ENCODE measurements around the gene STARD5. TPM values are rescaled to one million over a fixed set of nuclear protein-coding genes. Genes with fewer than 3 reads are reported as not detected.
A peak's percentile ranks its signal among the peaks of the same experiment; 100 is the strongest.

Gene STARD5
- total RNA-seq, 4 donors from 2014 or later: 37.8 to 39.6 (median 38.7) TPM

DNA sequence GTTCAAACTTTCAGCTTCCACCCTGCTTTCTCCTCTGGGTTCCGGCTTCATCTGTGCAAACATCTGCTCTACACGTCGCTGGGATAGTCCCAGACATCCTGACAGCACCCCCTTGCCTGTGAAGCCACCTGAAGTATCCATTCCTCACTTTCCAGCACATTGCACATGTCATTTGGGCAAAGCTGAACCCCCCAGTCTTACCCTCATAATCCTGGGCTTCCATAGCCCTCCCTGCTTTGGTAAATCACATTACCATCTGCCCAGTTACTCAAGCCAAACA lies 42.5 kb downstream of the STARD5 start:
- no peaks in the 10 kb centered on the region for H3K27me3 ChIP-seq
- peak in 1 of 3 donors; percentile 6 for DNase-seq
- TF ChIP-seq POLR2A (IDR thresholded peaks at IDR 0.05): no peak
- no peak for TF ChIP-seq CTCF (IDR thresholded peaks at IDR 0.05)
- H3K36me3 ChIP-seq: no peaks in the 10 kb centered on the region
- no peak overlapping the region for H3K4me3 ChIP-seq
- no peaks in the 10 kb centered on the region for H3K9me3 ChIP-seq
- H3K4me1 ChIP-seq: peaks cover 0 to 27% (median 0%) of the 10 kb centered on the region in 4 donors
- no peak overlapping the region for H3K27ac ChIP-seq

- Histone ChIP-seq H3K27me3 (no peaks in the 10 kb centered on the region), H3K36me3 (no peaks in the 10 kb centered on the region), H3K4me1 (peaks cover 0 to 22% (median 0%) of the 10 kb centered on the region in 4 donors), H3K4me3 (no peak overlapping the region), H3K27ac (no peak overlapping the region), H3K9me3 (no peaks in the 10 kb centered on the region)
- peak in 2 of 3 donors; percentile 15 to 30 for DNase-seq
- TF ChIP-seq CTCF (IDR thresholded peaks at IDR 0.05): no peak
- TF ChIP-seq POLR2A (IDR thresholded peaks at IDR 0.05): no peak
These were observed 43.1 kb downstream of the STARD5 start for GRCh38 chr15:81280696-81281455.

GRCh38 chr15:81279621-81280485 lies 44.1 kb downstream of the STARD5 start:
- Histone ChIP-seq H3K4me3 (no peak overlapping the region), H3K9me3 (no peaks in the 10 kb centered on the region), H3K36me3 (no peaks in the 10 kb centered on the region), H3K4me1 (peaks cover 0 to 11% (median 0%) of the 10 kb centered on the region in 4 donors), H3K27me3 (no peaks in the 10 kb centered on the region), H3K27ac (no peak overlapping the region)
- peak in 2 of 3 donors; percentile 14 to 38 for DNase-seq
- TF ChIP-seq POLR2A (IDR thresholded peaks at IDR 0.05): no peak
- TF ChIP-seq CTCF (IDR thresholded peaks at IDR 0.05): no peak

GRCh38 chr15:81278306-81279029 lies 45.5 kb downstream of the STARD5 start:
- Histone ChIP-seq H3K36me3 (no peaks in the 10 kb centered on the region), H3K4me1 (no peaks in the 10 kb centered on the region), H3K9me3 (no peaks in the 10 kb centered on the region), H3K27me3 (no peaks in the 10 kb centered on the region), H3K27ac (no peak overlapping the region), H3K4me3 (no peak overlapping the region)
- peak in 1 of 3 donors; percentile 9 for DNase-seq
- TF ChIP-seq POLR2A (IDR thresholded peaks at IDR 0.05) (no peak), CTCF (IDR thresholded peaks at IDR 0.05) (no peak)

DNA sequence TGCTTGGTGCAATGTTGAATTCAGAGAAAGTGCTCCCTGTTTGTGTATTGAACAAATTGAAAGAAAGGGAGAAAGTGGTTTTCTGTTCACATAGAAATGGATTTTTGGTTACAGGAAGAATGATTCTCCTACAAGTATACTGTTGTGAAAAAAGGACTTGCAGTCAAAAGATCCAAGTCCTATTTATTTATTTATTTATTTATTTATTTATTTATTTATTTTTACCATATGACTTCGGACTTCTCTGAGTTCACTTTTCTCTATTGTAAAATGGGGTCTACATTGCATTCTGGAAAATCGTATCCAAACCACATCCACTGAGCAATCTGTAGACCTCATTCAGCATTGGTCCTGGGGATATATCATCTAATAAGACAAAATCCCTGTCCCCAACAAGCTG lies 46.1 kb downstream of the STARD5 start:
- Histone ChIP-seq H3K36me3 (no peaks in the 10 kb centered on the region), H3K27ac (no peak overlapping the region), H3K4me1 (no peaks in the 10 kb centered on the region), H3K9me3 (no peaks in the 10 kb centered on the region), H3K4me3 (no peak overlapping the region), H3K27me3 (no peaks in the 10 kb centered on the region)
- no peak for DNase-seq
- TF ChIP-seq POLR2A (IDR thresholded peaks at IDR 0.05): no peak
- TF ChIP-seq CTCF (IDR thresholded peaks at IDR 0.05): no peak

Measured in Peyer's patch (tissue), 4 donors.